A549 (cell line): ENCODE data around the gene ALPK3. TPM values are rescaled to one million over a fixed set of nuclear protein-coding genes. Genes with fewer than 3 reads are reported as not detected.

Experiments used
- ATAC-seq, 2 experiments: fragments of 200-7000 bp in 1 of 2; fragments of >200 bp in 1 of 2; cut with Nextera tagmentation in 1 of 2; cut with Tn5 transposase in 1 of 2; 3 replicates each; pipeline versions ENCODE4 v1.8.0 to v1.9.1; 2018 to 2020; ENCODE audit warnings: mild to moderate bottlenecking in 1 of 2, moderate library complexity in 1 of 2
- CTCF ChIA-PET: fragments of 300-600 bp; sonication (Branson Sonifier 250); formaldehyde crosslinking; extraction: SDS; loops from one replicate; lab custom pipeline; 2021; ENCODE audit warnings: antibody characterized with exemption, inconsistent platforms; lab: Yijun Ruan, JAX
- POLR2A ChIA-PET: fragments of 350-600 bp; formaldehyde crosslinking; extraction: SDS; loops from one replicate; lab custom pipeline; 2021; ENCODE audit warnings: antibody characterized with exemption, inconsistent platforms; lab: Yijun Ruan, JAX
- DNase-seq, 2 experiments: peaks; one replicate each; pipeline versions ENCODE4 v3.0.0 to v3.0.0-alpha.2; 2011 to 2016; ENCODE audit warnings: low read depth in 1 of 2, low spot score in 1 of 2
- FAIRE-seq: peaks from 2 replicates; lab custom pipeline; 2011; peaks lifted over from hg19 to GRCh38; lab: Jason Lieb, UNC
- H3K27ac ChIP-seq, 2 experiments: fragments of >200 bp; sonication (Bioruptor Twin); formaldehyde crosslinking; 3 replicates each; pipeline ENCODE4 v1.5.1; 2016 to 2017
- H3K4me1 ChIP-seq: fragments of >200 bp; sonication (Bioruptor Twin); formaldehyde crosslinking; 3 replicates; pipeline ENCODE4 v1.6.1; 2016
- H3K4me2 ChIP-seq: fragments of >200 bp; sonication (Bioruptor Twin); formaldehyde crosslinking; 3 replicates; pipeline ENCODE4 v1.6.1; 2016
- H3K4me3 ChIP-seq: fragments of >200 bp; sonication (Bioruptor Twin); formaldehyde crosslinking; 3 replicates; pipeline ENCODE4 v1.5.1; 2016
- H3K9me3 ChIP-seq: fragments of >200 bp; sonication (Bioruptor Twin); formaldehyde crosslinking; 3 replicates; pipeline ENCODE4 v1.6.1; 2016
- BHLHE40 ChIP-seq: IDR thresholded peaks from 2 replicates; pipeline ENCODE4 v1.6.1; 2012; ENCODE audit warnings: low read depth, low read length, inconsistent platforms
- CBX2 ChIP-seq: fragments of 200-600 bp; sonication (generic); IDR thresholded peaks from 2 replicates; pipeline ENCODE4 v1.6.1; 2016; ENCODE audit warnings: low read depth, mild to moderate bottlenecking, borderline replicate concordance
- CBX8 ChIP-seq: fragments of 200-600 bp; sonication (generic); IDR thresholded peaks from 2 replicates; pipeline ENCODE4 v1.6.1; 2016
- CTCF ChIP-seq: fragments of >200 bp; sonication (Bioruptor Twin); formaldehyde crosslinking; IDR thresholded peaks from 3 replicates; pipeline ENCODE4 v1.5.1; 2016
- EP300 ChIP-seq, 2 experiments: fragments of >200 bp; sonication (Bioruptor Twin); formaldehyde crosslinking; IDR thresholded peaks; 2 replicates in 1 of 2; 3 replicates in 1 of 2; pipeline ENCODE4 v1.6.1; 2016 to 2017
- ESRRA ChIP-seq: fragments of 150-350 bp; IDR thresholded peaks from 2 replicates; pipeline ENCODE4 v1.6.1; 2014; ENCODE audit warnings: mild to moderate bottlenecking, low read length, borderline replicate concordance
- FOSL2 ChIP-seq, 2 experiments: fragments of 450-650 bp in 1 of 2; fragments of >200 bp in 1 of 2; sonication (Bioruptor Twin) in 1 of 2; formaldehyde crosslinking; IDR thresholded peaks; 2 replicates each; pipeline versions ENCODE4 v1.5.0 to v1.6.1; 2016 to 2020; ENCODE audit warnings: mild to moderate bottlenecking in 1 of 2, moderate library complexity in 1 of 2
- HDAC2 ChIP-seq: fragments of 200-600 bp; sonication (generic); IDR thresholded peaks from 2 replicates; pipeline ENCODE4 v1.6.1; 2016
- HES2 ChIP-seq: fragments of >200 bp; sonication (Bioruptor Twin); formaldehyde crosslinking; IDR thresholded peaks from 2 replicates; pipeline ENCODE4 v1.6.1; 2016
- HEYL ChIP-seq: fragments of 250-450 bp; sonication (Bioruptor Pico); IDR thresholded peaks from 2 replicates; pipeline ENCODE4 v1.8.0; 2021; ENCODE audit warnings: mild to moderate bottlenecking, moderate library complexity
- HOXB5 ChIP-seq: fragments of 250-450 bp; sonication (Bioruptor Pico); IDR thresholded peaks from 2 replicates; pipeline ENCODE4 v1.5.0; 2020; ENCODE audit warnings: mild to moderate bottlenecking, moderate library complexity
- JUN ChIP-seq, 2 experiments: fragments of >200 bp; sonication (Bioruptor Twin); formaldehyde crosslinking; IDR thresholded peaks; 2 replicates in 1 of 2; 3 replicates in 1 of 2; pipeline ENCODE4 v1.6.1; 2016 to 2017
- JUNB ChIP-seq: fragments of >200 bp; sonication (Bioruptor Twin); formaldehyde crosslinking; IDR thresholded peaks from 2 replicates; pipeline ENCODE4 v1.6.1; 2016
- MYC ChIP-seq: IDR thresholded peaks from 2 replicates; pipeline ENCODE4 v1.6.1; 2012; ENCODE audit warnings: mild to moderate bottlenecking, inconsistent platforms, low read length, improper control_type of control experiment, borderline replicate concordance
- NPAS2 ChIP-seq: fragments of 250-450 bp; sonication (Bioruptor Pico); IDR thresholded peaks from 2 replicates; pipeline ENCODE4 v1.8.0; 2022; ENCODE audit warnings: mild to moderate bottlenecking, moderate library complexity, borderline replicate concordance
- PBX3 ChIP-seq: IDR thresholded peaks from 2 replicates; pipeline ENCODE4 v1.6.1; 2012
- POLR2AphosphoS2 ChIP-seq: conservative IDR thresholded peaks from 2 replicates; pipeline ENCODE4 v1.6.1; 2012; ENCODE audit warnings: low read length, improper control_type of control experiment, inconsistent platforms
- RARB ChIP-seq: fragments of 250-450 bp; sonication (Bioruptor Pico); IDR thresholded peaks from 2 replicates; pipeline ENCODE4 v1.8.0; 2021; ENCODE audit warnings: mild to moderate bottlenecking, moderate library complexity
- TP53 ChIP-seq: fragments of 250-450 bp; sonication (Bioruptor Pico); IDR thresholded peaks from 2 replicates; pipeline ENCODE4 v1.5.0; 2021; ENCODE audit warnings: mild to moderate bottlenecking, moderate library complexity
- ZNF302 ChIP-seq: fragments of 250-450 bp; sonication (Bioruptor Pico); IDR thresholded peaks from 2 replicates; pipeline ENCODE4 v1.9.0; 2021; ENCODE audit warnings: inconsistent platforms, mild to moderate bottlenecking, moderate library complexity
- ZSCAN20 ChIP-seq: fragments of 250-450 bp; sonication (Bioruptor Pico); IDR thresholded peaks from 2 replicates; pipeline ENCODE4 v1.8.0; 2022; ENCODE audit warnings: mild to moderate bottlenecking, moderate library complexity
- WGBS: methylation state at CpG from one replicate; pipeline ENCODE4 v1.1.6; 2017; ENCODE audit errors: missing lambda C conversion rate; 5-methylcytosine and 5-hydroxymethylcytosine counted together
- polyA plus RNA-seq, 4 experiments: library from polyadenylated mRNA; depleted of rRNA in 3 of 4; stranded (reverse); fragments of >200 nt; fragmentation: RNase III in 1 of 4; extraction: RNeasy Plus Mini Kit Qiagen cat#74134 plus additional on column Dnase treatment in 1 of 4; gene quantifications; 2 replicates in 3 of 4; 3 replicates in 1 of 4; pipeline ENCODE4 v1.2.3, GENCODE V29; 2011 to 2017
- TF ChIP-seq, protein P1 (sequence below): fragments of 250-450 bp; sonication (Bioruptor Pico); IDR thresholded peaks from 2 replicates; pipeline ENCODE4 v1.5.0; 2021; ENCODE audit warnings: mild to moderate bottlenecking, moderate library complexity, borderline replicate concordance

ALPK3 gene
- polyA plus RNA-seq, 2 of the 4 experiments (the other 2 are of a cell fraction), result 0.26 to 0.30 TPM

DNA sequence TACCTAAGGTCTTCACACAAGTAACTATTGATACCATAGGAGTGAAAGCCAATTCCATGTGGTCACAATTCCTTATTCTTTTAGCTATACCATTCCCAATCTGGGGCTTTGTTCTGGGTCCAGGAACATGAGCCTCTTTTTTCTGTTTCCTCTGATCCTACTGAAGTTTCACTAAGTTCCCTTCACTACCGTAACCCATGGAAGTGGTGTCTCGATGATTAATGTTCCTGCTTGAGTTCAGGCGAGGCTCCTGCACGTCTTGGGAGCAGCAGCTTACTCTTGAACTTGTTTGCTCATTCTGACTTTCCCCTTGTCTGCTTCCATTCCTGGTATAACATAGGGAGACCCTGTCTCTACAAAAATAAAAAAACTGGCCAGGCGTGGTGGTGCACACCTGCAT lies 45.1 kb upstream of the ALPK3 start:
- DNase-seq (no peak), FAIRE-seq (no peak), ATAC-seq (no peak; a peak in 2 of 6 replicates)
- CTCF ChIA-PET, result interaction anchor here (0.7 to 1.0 kb wide), 3 partner anchors 20 to 156 kb away, joined by 3 to 4 read pairs (median 4); no protein-coding TSS in a partner anchor
- no peaks in the 10 kb centered on the region for H3K9me3 ChIP-seq
- H3K4me1 ChIP-seq, result no peaks in the 10 kb centered on the region
- TF ChIP-seq CTCF, result no peak
- 92% methylated on average over 5 of the region's 5 CpGs for WGBS
- no peak overlapping the region for H3K27ac ChIP-seq
- H3K4me3 ChIP-seq, result no peak overlapping the region
- POLR2A ChIA-PET, result interaction anchor here (0.6 kb wide), 2 partner anchors 153 to 201 kb away, joined by 3 read pairs; no protein-coding TSS in a partner anchor
- no peak overlapping the region for H3K4me2 ChIP-seq

DNA sequence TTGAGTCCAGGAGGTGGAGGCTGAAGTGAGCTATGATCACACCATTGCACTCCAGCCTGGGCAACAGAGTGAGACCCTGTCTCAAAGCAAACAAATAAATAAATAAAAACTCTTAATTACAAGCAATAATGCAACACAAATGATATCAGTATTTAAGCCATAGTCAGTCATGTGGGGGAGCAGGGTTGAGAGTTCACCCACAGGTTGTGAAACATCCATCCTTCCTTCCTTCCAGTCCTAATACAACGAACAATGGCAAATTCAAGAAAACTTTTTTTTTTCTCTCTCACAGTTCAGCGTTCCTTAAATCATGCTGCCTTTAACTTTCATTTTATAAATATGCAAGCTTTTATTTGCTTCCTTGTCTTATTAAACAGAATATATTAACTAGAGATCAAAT lies 44.7 kb upstream of the ALPK3 start:
- ChIA-PET CTCF (interaction anchor here (0.7 to 1.0 kb wide), 3 partner anchors 20 to 156 kb away, joined by 3 to 4 read pairs (median 4); no protein-coding TSS in a partner anchor), POLR2A (interaction anchor here (0.6 kb wide), 2 partner anchors 152 to 202 kb away, joined by 3 read pairs; no protein-coding TSS in a partner anchor)
- ATAC-seq (no peak), DNase-seq (no peak), FAIRE-seq (no peak)
- 80% methylated on average over 2 of the region's 2 CpGs for WGBS
- H3K9me3 ChIP-seq, result no peaks in the 10 kb centered on the region
- H3K4me1 ChIP-seq, result no peaks in the 10 kb centered on the region
- no peak overlapping the region for H3K27ac ChIP-seq
- no peak overlapping the region for H3K4me2 ChIP-seq
- no peak overlapping the region for H3K4me3 ChIP-seq
- TF ChIP-seq HOXB5 (CRISPR knock-in tag) (no peak), HDAC2 (no peak), CBX8 (no peak), HEYL (CRISPR knock-in tag) (no peak), HES2 (no peak), TP53 (CRISPR knock-in tag) (no peak)
- TF ChIP-seq, all 56 proteins: peak for 0

DNA sequence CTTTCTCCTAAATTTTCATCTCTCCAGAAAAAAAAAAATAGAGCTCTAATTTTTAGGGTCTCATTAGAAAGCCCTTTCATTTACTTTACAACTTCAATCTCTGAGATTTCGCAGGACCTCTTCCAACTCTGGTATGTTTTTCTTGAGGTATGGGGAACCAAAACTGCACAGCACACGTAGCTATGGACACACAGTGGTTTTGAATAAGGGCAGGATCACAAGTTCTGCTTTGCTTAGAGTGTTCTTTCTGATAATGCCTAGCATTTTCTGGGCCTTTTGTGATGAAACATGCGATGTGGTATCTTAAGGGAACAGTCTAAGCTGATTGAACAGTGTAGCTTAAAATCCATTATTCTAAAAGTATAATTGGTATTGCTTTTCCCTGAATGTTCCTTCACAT lies 43.4 kb upstream of the ALPK3 start:
- CTCF ChIA-PET, result interaction anchor here (0.6 to 1.6 kb wide), 4 partner anchors 9 to 203 kb away, joined by 3 to 4 read pairs (median 3); no protein-coding TSS in a partner anchor
- H3K27ac ChIP-seq, result no peak overlapping the region
- TF ChIP-seq MYC (no peak), PBX3 (no peak), ESRRA (no peak), CBX8 (no peak), FOSL2 (IDR thresholded peaks at IDR 0.05) (no peak), FOSL2 (CRISPR knock-in tag; IDR thresholded peaks at IDR 0.05) (no peak)
- no peaks in the 10 kb centered on the region for H3K9me3 ChIP-seq
- ATAC-seq, result no peak
- H3K4me2 ChIP-seq, result no peak overlapping the region
- POLR2A ChIA-PET, result interaction anchor here (0.7 kb wide), 1 partner anchor 1825 kb away, joined by 4 read pairs; no protein-coding TSS in a partner anchor
- no peaks in the 10 kb centered on the region for H3K4me1 ChIP-seq
- 89% methylated on average over 3 of the region's 3 CpGs for WGBS
- no peak for FAIRE-seq
- no peak overlapping the region for H3K4me3 ChIP-seq
- no peak for DNase-seq

DNA sequence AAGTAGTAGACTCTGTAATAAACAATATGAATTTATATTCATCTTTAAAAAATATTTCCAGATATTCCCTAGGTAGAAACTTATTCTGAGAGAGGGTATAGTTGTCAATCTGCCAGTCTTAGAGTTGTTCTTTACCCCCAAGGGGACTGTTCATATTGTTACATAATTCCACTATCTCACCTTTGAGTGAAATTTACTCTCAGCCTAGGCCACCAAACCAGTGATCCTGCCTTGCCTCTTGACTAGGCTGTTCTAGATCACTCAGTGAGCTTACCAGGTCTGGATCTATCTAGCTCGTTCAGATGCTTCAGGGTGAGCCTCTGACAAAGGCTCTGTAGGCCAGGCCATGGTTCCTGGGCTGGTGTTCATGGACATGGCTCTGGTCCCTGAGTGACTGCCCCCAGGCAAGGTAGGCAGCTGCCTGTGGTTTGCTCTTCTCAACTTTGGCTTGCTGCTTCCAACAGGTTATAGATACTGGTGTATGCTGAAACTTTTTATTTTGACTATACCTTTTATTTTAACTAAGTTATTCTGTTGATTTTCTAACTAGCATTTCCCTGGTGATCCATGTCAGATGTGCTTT lies 41.2 kb upstream of the ALPK3 start:
- WGBS, result 91% methylated on average over 1 of the region's 1 CpG
- TF ChIP-seq RARB (no peak), ZNF302 (CRISPR knock-in tag) (no peak), CBX2 (no peak), BHLHE40 (no peak), POLR2AphosphoS2 (no peak), ZSCAN20 (CRISPR knock-in tag) (no peak), JUNB (no peak), JUN (IDR thresholded peaks at IDR 0.05) (no peak), CTCF (no peak), MYC (no peak), NPAS2 (CRISPR knock-in tag) (no peak), EP300 (IDR thresholded peaks at IDR 0.05) (no peak)
- TF ChIP-seq, protein P1, sequence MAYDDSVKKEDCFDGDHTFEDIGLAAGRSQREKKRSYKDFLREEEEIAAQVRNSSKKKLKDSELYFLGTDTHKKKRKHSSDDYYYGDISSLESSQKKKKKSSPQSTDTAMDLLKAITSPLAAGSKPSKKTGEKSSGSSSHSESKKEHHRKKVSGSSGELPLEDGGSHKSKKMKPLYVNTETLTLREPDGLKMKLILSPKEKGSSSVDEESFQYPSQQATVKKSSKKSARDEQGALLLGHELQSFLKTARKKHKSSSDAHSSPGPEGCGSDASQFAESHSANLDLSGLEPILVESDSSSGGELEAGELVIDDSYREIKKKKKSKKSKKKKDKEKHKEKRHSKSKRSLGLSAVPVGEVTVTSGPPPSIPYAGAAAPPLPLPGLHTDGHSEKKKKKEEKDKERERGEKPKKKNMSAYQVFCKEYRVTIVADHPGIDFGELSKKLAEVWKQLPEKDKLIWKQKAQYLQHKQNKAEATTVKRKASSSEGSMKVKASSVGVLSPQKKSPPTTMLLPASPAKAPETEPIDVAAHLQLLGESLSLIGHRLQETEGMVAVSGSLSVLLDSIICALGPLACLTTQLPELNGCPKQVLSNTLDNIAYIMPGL (CRISPR knock-in tag), result no peak

More for the DNA sequence above, 41.2 kb upstream of the ALPK3 start:
- ChIA-PET CTCF (interaction anchor here (1.3 kb wide), 1 partner anchor 47 kb away, joined by 3 read pairs; no protein-coding TSS in a partner anchor), POLR2A (no interaction called here)
- Histone ChIP-seq H3K9me3 (no peaks in the 10 kb centered on the region), H3K4me2 (no peak overlapping the region), H3K4me3 (no peak overlapping the region), H3K4me1 (no peaks in the 10 kb centered on the region), H3K27ac (no peak overlapping the region)
- DNase-seq, result no peak
- ATAC-seq, result no peak
- no peak for FAIRE-seq
